Tibial nerve (tissue), 4 donors: Measurements from ENCODE around the gene C1R. TPM values are rescaled to one million over a fixed set of nuclear protein-coding genes. Genes with fewer than 3 reads are reported as not detected.

Source experiments
- DNase-seq, 2 donors: peaks; one replicate each; pipeline ENCODE4 v3.0.0-alpha.2; 2019; ENCODE audit warnings: low spot score in 2 of 2
- H3K27ac ChIP-seq, 4 donors: fragments of 200-600 bp; sonication (generic) in 3 of 4; one replicate each; pipeline ENCODE4 v1.5.1; 2017 to 2019; ENCODE audit warnings: mild to moderate bottlenecking in 1 of 4
- H3K27me3 ChIP-seq, 2 donors: fragments of 200-600 bp; sonication (generic) in 1 of 2; one replicate each; pipeline versions ENCODE4 v1.5.1 to v1.6.0; 2017 to 2019
- H3K36me3 ChIP-seq, 3 donors: fragments of 200-600 bp; sonication (generic); one replicate each; pipeline ENCODE4 v1.5.1; 2018 to 2019
- H3K4me1 ChIP-seq, 4 donors: fragments of 200-600 bp; sonication (generic) in 3 of 4; one replicate each; pipeline ENCODE4 v1.5.1; 2017 to 2019
- H3K4me3 ChIP-seq, 4 donors: fragments of 200-600 bp; sonication (generic) in 3 of 4; one replicate each; pipeline ENCODE4 v1.5.1; 2017 to 2019; ENCODE audit warnings: mild to moderate bottlenecking in 1 of 4, moderate library complexity in 1 of 4
- H3K9me3 ChIP-seq, 4 donors: fragments of 200-600 bp; sonication (generic) in 3 of 4; one replicate each; pipeline ENCODE4 v1.5.1; 2017 to 2019
- CTCF ChIP-seq, 5 experiments: fragments of 200-600 bp in 3 of 5; fragments of 450-650 bp in 2 of 5; sonication (generic) in 3 of 5; IDR thresholded peaks; one replicate each; pipeline ENCODE4 v1.5.1; 2016 to 2019; ENCODE audit warnings: antibody characterized with exemption in 5 of 5, mild to moderate bottlenecking in 3 of 5, moderate library complexity in 2 of 5
- EP300 ChIP-seq, 2 donors: sonication (generic); formaldehyde crosslinking; IDR thresholded peaks; one replicate each; pipeline ENCODE4 v1.6.1; 2017; ENCODE audit warnings: antibody characterized with exemption in 2 of 2, mild to moderate bottlenecking in 1 of 2
- POLR2A ChIP-seq, 2 donors: fragments of 450-650 bp; IDR thresholded peaks; one replicate each; pipeline ENCODE4 v1.6.1; 2017; ENCODE audit warnings: antibody characterized with exemption in 2 of 2, mild to moderate bottlenecking in 2 of 2, moderate library complexity in 2 of 2
- WGBS, 2 donors: methylation state at CpG; one replicate each; pipeline ENCODE4 v1.1.5; 2018; 5-methylcytosine and 5-hydroxymethylcytosine counted together
- total RNA-seq, 4 donors: library from RNA; depleted of rRNA; stranded (reverse); fragments of >200 nt; gene quantifications; one replicate each; pipeline ENCODE4 v1.1.0, GENCODE V29; 2016

The C1R gene
- total RNA-seq, 4 donors from 2014 or later, result 528 to 1,237 (median 593) TPM

- H3K27me3 ChIP-seq, result no peaks in the 10 kb centered on the region
- peaks cover 0 to 46% (median 0%) of the 10 kb centered on the region in 3 donors for H3K36me3 ChIP-seq
- peaks cover 0 to 50% (median 10%) of the 10 kb centered on the region in 4 donors for H3K4me1 ChIP-seq
- 91 to 93% methylated on average over 1 of the region's 1 CpG for WGBS, 2 donors
- H3K4me3 ChIP-seq, result no peak overlapping the region
- H3K9me3 ChIP-seq, result peaks cover 0 to 9% (median 0%) of the 10 kb centered on the region in 4 donors
- H3K27ac ChIP-seq, result peak overlapping the region in 2 of 4 donors; percentile 39 to 94
- TF ChIP-seq CTCF (IDR thresholded peaks at IDR 0.05) (no peak), POLR2A (IDR thresholded peaks at IDR 0.05) (no peak), EP300 (IDR thresholded peaks at IDR 0.05) (no peak)
- no peak for DNase-seq
These were observed 13.8 kb upstream of the C1R start for GRCh38 chr12:7106082-7106481.

- H3K27me3 ChIP-seq, result no peaks in the 10 kb centered on the region
- peaks cover 0 to 59% (median 0%) of the 10 kb centered on the region in 3 donors for H3K36me3 ChIP-seq
- no peak overlapping the region for H3K4me3 ChIP-seq
- no peak for TF ChIP-seq EP300 (IDR thresholded peaks at IDR 0.05)
- no peak for TF ChIP-seq POLR2A (IDR thresholded peaks at IDR 0.05)
- no peak for TF ChIP-seq CTCF (IDR thresholded peaks at IDR 0.05)
- no peak overlapping the region for H3K27ac ChIP-seq
- H3K4me1 ChIP-seq, result peaks cover 0 to 35% (median 7%) of the 10 kb centered on the region in 4 donors
- 89 to 92% methylated on average over 14 of the region's 14 CpGs for WGBS, 2 donors
- H3K9me3 ChIP-seq, result peaks cover 0 to 9% (median 0%) of the 10 kb centered on the region in 4 donors
- DNase-seq, result no peak
These were observed 11.8 kb upstream of the C1R start for GRCh38 chr12:7103837-7104584.

- Histone ChIP-seq H3K36me3 (peaks cover 0 to 72% (median 0%) of the 10 kb centered on the region in 3 donors), H3K4me3 (no peak overlapping the region), H3K9me3 (peaks cover 0 to 9% (median 0%) of the 10 kb centered on the region in 4 donors), H3K27ac (no peak overlapping the region), H3K27me3 (no peaks in the 10 kb centered on the region), H3K4me1 (peaks cover 0 to 31% (median 5%) of the 10 kb centered on the region in 4 donors)
- TF ChIP-seq POLR2A (IDR thresholded peaks at IDR 0.05) (no peak), CTCF (IDR thresholded peaks at IDR 0.05) (no peak), EP300 (IDR thresholded peaks at IDR 0.05) (no peak)
- DNase-seq, result no peak
- WGBS, 2 donors, result 66 to 77% methylated on average over 3 of the region's 3 CpGs
These were observed 10.3 kb upstream of the C1R start for GRCh38 chr12:7102582-7102981.

DNA sequence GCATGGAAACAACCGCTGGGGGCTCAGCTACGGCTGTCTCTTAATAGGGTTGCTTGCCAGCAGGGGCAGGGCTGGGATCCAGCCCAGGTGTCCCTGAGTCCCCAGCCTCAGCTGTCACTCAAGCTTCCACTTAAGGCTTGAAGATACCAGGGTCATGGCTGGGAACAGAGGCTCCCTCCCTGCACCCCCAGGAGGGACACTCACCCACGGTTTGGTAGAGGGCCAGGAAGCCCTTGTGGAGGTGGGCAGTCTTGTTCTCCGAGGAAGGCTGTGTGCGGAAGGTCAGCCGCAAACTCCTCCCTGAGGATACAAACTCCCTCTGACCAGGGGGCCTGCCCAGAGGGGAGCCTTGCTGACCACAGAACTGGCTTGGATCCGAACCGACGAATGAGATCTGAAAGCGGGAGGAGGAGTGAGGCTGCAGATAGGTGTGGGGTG is 9.5 kb upstream of the C1R start:
- TF ChIP-seq CTCF (IDR thresholded peaks at IDR 0.05) (no peak), EP300 (IDR thresholded peaks at IDR 0.05) (no peak), POLR2A (IDR thresholded peaks at IDR 0.05) (no peak)
- H3K4me3 ChIP-seq, result no peak overlapping the region
- H3K4me1 ChIP-seq, result peaks cover 0 to 22% (median 3%) of the 10 kb centered on the region in 4 donors
- no peak for DNase-seq
- H3K36me3 ChIP-seq, result peaks cover 0 to 80% (median 0%) of the 10 kb centered on the region in 3 donors
- WGBS, 2 donors, result 61% methylated on average over 9 to 10 of the region's 10 CpGs
- H3K27ac ChIP-seq, result peak overlapping the region in 3 of 4 donors; percentile 15 to 35 (median 23)
- peaks cover 0 to 9% (median 0%) of the 10 kb centered on the region in 4 donors for H3K9me3 ChIP-seq
- no peaks in the 10 kb centered on the region for H3K27me3 ChIP-seq

DNA sequence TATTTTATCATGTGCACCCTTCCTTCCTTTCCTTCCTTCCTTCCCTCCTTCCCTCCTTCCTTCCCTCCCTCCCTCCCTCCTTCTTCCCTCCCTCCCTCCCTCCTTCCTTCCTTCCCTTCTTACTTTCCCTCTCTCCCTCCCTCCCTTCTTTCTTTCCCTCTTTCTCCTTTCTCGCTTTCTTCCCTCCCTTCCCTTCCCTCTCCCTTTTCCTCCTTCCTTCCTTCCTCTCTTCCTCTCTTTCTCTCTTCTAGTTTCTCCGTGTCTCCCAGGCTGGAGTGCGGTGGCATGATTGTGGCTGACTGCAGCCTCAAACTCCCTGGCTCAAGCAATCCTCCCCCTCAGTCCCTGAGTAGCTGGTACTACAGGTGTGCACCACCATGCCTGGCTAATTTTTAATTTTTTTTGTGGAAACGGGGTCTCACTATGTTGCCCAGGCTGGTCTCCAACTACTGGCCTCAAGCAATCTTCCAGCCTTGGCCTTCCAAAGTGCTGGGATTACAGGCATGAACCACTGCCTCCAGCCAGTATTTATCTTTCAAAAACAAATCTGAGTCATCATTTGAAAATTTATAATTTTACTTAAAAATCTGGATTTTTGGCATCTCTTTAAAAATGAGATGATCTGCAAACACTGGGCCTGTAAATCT is 8.9 kb upstream of the C1R start:
- no peaks in the 10 kb centered on the region for H3K27me3 ChIP-seq
- H3K9me3 ChIP-seq, result peaks cover 0 to 7% (median 0%) of the 10 kb centered on the region in 4 donors
- TF ChIP-seq EP300 (IDR thresholded peaks at IDR 0.05) (no peak), POLR2A (IDR thresholded peaks at IDR 0.05) (no peak), CTCF (IDR thresholded peaks at IDR 0.05) (no peak)
- DNase-seq, result no peak
- no peak overlapping the region for H3K4me3 ChIP-seq
- H3K27ac ChIP-seq, result peak overlapping the region in 3 of 4 donors; percentile 15 to 50 (median 35)
- 85 to 90% methylated on average over 4 of the region's 4 CpGs for WGBS, 2 donors
- peaks cover 0 to 80% (median 0%) of the 10 kb centered on the region in 3 donors for H3K36me3 ChIP-seq
- H3K4me1 ChIP-seq, result peaks cover 0 to 17% (median 3%) of the 10 kb centered on the region in 4 donors
